Parathyroid adenoma (tissue), 2 donors: ENCODE data around the gene PLCH2.

ENCODE experiments used
- H2AFZ ChIP-seq: fragments of 300-600 bp; sonication (generic); one replicate; pipeline ENCODE4 v1.7.0; 2017; ENCODE audit warnings: antibody characterized with exemption, mild to moderate bottlenecking
- H3K27ac ChIP-seq: fragments of 300-600 bp; sonication (generic); one replicate; pipeline ENCODE4 v1.7.0; 2017
- H3K27me3 ChIP-seq: fragments of 300-600 bp; sonication (generic); one replicate; pipeline ENCODE4 v1.7.0; 2017; ENCODE audit warnings: low read length; ENCODE audit not compliant: control insufficient read depth, insufficient read depth
- H3K36me3 ChIP-seq: fragments of 300-600 bp; sonication (generic); one replicate; pipeline ENCODE4 v1.7.0; 2017; ENCODE audit warnings: low read length; ENCODE audit not compliant: control insufficient read depth, insufficient read depth
- H3K4me1 ChIP-seq: fragments of 300-600 bp; sonication (generic); one replicate; pipeline ENCODE4 v1.7.0; 2017; ENCODE audit warnings: control low read depth
- H3K4me2 ChIP-seq: fragments of 300-600 bp; sonication (generic); one replicate; pipeline ENCODE4 v1.7.0; 2017; ENCODE audit warnings: low read length
- H3K4me3 ChIP-seq: fragments of 300-600 bp; sonication (generic); one replicate; pipeline ENCODE4 v1.7.0; 2017; ENCODE audit warnings: low read depth, low read length
- H3K79me2 ChIP-seq: fragments of 300-600 bp; sonication (generic); one replicate; pipeline ENCODE4 v1.7.0; 2017; ENCODE audit warnings: control low read depth
- H3K9ac ChIP-seq: fragments of 300-600 bp; sonication (generic); one replicate; pipeline ENCODE4 v1.7.0; 2017; ENCODE audit warnings: mild to moderate bottlenecking
- H3K9me3 ChIP-seq: fragments of 300-600 bp; sonication (generic); one replicate; pipeline ENCODE4 v1.7.0; 2017; ENCODE audit warnings: low read length; ENCODE audit not compliant: control insufficient read depth
- TF ChIP-seq, protein P1 (sequence below): fragments of 300-600 bp; sonication (generic); IDR thresholded peaks from one replicate; pipeline ENCODE4 v1.7.0; 2017; ENCODE audit warnings: antibody characterized with exemption, mild to moderate bottlenecking
- donor health status: primary hyperparathyroidism.

PLCH2 gene

GRCh38 chr1:2504225-2504948 is 28.3 kb downstream of the PLCH2 start:
- no peaks in the 10 kb centered on the region for H3K9me3 ChIP-seq
- no peak overlapping the region for H3K9ac ChIP-seq
- no peak overlapping the region for H3K4me3 ChIP-seq
- H3K4me2 ChIP-seq, result no peak overlapping the region
- no peaks in the 10 kb centered on the region for H3K79me2 ChIP-seq
- no peaks in the 10 kb centered on the region for H3K36me3 ChIP-seq
- no peak overlapping the region for H3K27ac ChIP-seq
- no peaks in the 10 kb centered on the region for H3K4me1 ChIP-seq
- TF ChIP-seq, protein P1, sequence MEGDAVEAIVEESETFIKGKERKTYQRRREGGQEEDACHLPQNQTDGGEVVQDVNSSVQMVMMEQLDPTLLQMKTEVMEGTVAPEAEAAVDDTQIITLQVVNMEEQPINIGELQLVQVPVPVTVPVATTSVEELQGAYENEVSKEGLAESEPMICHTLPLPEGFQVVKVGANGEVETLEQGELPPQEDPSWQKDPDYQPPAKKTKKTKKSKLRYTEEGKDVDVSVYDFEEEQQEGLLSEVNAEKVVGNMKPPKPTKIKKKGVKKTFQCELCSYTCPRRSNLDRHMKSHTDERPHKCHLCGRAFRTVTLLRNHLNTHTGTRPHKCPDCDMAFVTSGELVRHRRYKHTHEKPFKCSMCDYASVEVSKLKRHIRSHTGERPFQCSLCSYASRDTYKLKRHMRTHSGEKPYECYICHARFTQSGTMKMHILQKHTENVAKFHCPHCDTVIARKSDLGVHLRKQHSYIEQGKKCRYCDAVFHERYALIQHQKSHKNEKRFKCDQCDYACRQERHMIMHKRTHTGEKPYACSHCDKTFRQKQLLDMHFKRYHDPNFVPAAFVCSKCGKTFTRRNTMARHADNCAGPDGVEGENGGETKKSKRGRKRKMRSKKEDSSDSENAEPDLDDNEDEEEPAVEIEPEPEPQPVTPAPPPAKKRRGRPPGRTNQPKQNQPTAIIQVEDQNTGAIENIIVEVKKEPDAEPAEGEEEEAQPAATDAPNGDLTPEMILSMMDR, result no peak
- no peak overlapping the region for H2AFZ ChIP-seq
- H3K27me3 ChIP-seq, result no peaks in the 10 kb centered on the region

DNA sequence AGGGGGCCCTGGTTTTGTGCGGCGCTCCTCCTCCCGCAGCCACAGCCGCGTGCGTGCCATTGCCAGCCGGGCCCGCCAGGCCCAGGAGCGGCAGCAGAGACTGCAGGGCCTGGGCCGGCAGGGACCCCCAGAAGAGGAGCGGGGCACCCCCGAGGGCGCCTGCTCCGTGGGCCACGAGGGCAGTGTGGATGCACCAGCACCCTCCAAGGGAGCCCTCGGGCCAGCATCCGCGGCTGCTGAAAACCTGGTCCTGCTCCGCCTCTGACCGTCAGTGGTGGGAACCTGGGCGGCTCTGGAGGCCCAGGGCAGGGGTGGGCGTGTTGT is 28.8 kb downstream of the PLCH2 start:
- H3K27me3 ChIP-seq, result no peaks in the 10 kb centered on the region
- H3K4me1 ChIP-seq, result no peaks in the 10 kb centered on the region
- TF ChIP-seq, protein P1, result no peak
- no peaks in the 10 kb centered on the region for H3K9me3 ChIP-seq
- no peak overlapping the region for H3K4me3 ChIP-seq
- H2AFZ ChIP-seq, result no peak overlapping the region
- H3K27ac ChIP-seq, result no peak overlapping the region
- H3K9ac ChIP-seq, result no peak overlapping the region
- H3K36me3 ChIP-seq, result no peaks in the 10 kb centered on the region
- no peaks in the 10 kb centered on the region for H3K79me2 ChIP-seq
- no peak overlapping the region for H3K4me2 ChIP-seq

- Histone ChIP-seq H3K27me3 (no peaks in the 10 kb centered on the region), H3K4me1 (no peaks in the 10 kb centered on the region), H3K36me3 (no peaks in the 10 kb centered on the region), H2AFZ (no peak overlapping the region), H3K4me2 (no peak overlapping the region), H3K4me3 (no peak overlapping the region), H3K79me2 (no peaks in the 10 kb centered on the region), H3K9me3 (no peaks in the 10 kb centered on the region), H3K27ac (no peak overlapping the region), H3K9ac (no peak overlapping the region)
- TF ChIP-seq, protein P1, result no peak
Observed at GRCh38 chr1:2505461-2505994, 29.4 kb downstream of the PLCH2 start.

DNA sequence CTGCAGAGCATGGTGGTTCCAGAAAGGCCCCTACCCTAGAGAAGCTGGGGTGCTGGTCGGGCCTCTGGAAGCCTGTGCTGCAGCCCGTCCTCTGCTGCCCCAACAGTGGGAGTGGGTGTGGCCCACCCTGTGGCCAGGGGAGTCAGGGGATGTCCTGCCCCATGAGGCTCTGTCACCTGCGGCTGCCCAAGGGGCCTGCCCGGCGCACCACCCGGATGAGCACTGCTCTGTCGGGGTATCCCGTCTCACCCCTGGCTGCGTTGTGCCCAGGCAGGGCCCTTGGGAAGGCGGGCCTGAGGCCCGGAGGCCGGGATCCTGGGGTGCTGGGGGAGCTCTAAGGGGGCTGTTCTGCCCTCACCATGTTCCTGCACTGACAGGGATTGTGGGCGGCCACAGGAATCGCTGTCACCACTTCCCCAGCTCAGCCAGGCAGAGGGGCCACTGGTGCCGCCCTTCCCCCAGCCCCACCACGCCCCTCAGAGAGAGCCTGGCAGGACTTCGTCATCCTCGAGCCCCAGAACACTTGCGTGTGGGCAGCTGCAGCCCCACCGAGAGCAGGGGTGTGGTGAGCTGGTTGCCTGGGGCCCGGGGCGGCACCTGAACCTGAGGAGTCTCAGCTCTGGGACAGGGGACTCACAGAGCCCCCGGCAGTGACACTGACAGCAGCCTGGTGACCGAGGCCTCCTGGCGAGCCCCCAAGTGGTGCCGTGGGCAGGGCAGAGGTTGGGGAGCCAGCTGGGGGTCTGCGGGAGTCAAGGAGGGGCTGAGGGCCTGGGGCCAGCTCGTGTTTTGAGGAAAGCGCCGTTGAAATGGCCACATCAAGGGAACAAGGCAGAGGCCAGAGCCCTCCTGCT is 30.1 kb downstream of the PLCH2 start:
- Histone ChIP-seq H3K27ac (no peak overlapping the region), H3K27me3 (no peaks in the 10 kb centered on the region), H2AFZ (no peak overlapping the region), H3K4me1 (no peaks in the 10 kb centered on the region), H3K79me2 (no peaks in the 10 kb centered on the region), H3K9ac (no peak overlapping the region), H3K9me3 (no peaks in the 10 kb centered on the region), H3K36me3 (no peaks in the 10 kb centered on the region), H3K4me3 (no peak overlapping the region), H3K4me2 (no peak overlapping the region)
- TF ChIP-seq, protein P1, result no peak
